ENCODE data around the gene DND1.

DNA sequence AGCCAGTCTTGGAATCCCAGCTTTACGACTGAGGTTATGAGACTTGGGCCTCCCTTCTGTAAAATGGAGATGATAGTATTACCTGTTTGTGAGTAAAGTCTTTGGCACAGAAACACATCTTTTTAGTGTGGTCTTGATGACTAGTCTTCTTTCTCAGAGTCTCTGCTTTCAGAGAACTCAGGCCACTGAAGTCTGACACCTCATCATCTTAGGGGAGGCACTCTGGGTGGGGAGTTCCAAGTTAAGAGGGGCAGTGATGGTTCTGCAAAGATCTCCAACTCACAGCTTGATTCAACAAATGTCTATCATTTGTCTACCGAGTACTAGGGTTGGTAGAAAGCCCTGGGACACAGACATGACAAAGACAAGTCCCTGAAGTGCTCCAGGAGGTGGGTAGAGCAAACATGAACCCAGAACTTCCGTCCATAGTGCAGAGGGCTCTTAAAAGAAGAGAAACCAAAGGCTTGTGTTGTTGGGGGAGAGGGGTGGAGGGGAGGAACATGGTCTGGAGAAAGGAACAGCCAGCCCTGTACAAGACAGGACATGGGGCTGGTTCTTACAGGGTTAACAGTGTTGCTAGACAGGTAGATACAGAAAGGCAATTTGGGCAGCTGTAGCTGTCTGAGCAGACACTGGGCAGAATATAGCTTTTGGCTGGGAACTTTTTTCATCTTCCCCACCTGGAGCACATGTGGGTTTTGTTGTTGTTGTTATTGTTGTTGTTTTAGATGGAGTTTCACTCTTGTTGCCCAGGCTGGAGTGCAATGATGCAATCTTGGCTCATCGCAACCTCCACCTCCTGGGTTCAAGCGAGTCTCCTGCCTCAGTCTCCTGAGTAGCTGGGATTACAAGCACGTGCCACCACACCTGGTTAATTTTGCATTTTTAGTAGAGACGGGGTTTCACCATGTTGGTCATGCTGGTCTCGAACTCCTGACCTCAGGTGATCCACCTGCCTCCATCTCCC is 37.8 kb downstream of the DND1 start:
- no peak for TF ChIP-seq KDM5A (IDR thresholded peaks at IDR 0.05)
- no peak for TF ChIP-seq POLR2A (IDR thresholded peaks at IDR 0.05; ENCODE audit: low read length)
- TF ChIP-seq, protein P1, sequence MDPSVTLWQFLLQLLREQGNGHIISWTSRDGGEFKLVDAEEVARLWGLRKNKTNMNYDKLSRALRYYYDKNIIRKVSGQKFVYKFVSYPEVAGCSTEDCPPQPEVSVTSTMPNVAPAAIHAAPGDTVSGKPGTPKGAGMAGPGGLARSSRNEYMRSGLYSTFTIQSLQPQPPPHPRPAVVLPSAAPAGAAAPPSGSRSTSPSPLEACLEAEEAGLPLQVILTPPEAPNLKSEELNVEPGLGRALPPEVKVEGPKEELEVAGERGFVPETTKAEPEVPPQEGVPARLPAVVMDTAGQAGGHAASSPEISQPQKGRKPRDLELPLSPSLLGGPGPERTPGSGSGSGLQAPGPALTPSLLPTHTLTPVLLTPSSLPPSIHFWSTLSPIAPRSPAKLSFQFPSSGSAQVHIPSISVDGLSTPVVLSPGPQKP (IDR thresholded peaks at IDR 0.05; ENCODE audit: low read depth, low read length): no peak
- TF ChIP-seq MAZ (IDR thresholded peaks at IDR 0.05; ENCODE audit: borderline replicate concordance, low read depth, low read length): no peak
- TF ChIP-seq, protein P2, sequence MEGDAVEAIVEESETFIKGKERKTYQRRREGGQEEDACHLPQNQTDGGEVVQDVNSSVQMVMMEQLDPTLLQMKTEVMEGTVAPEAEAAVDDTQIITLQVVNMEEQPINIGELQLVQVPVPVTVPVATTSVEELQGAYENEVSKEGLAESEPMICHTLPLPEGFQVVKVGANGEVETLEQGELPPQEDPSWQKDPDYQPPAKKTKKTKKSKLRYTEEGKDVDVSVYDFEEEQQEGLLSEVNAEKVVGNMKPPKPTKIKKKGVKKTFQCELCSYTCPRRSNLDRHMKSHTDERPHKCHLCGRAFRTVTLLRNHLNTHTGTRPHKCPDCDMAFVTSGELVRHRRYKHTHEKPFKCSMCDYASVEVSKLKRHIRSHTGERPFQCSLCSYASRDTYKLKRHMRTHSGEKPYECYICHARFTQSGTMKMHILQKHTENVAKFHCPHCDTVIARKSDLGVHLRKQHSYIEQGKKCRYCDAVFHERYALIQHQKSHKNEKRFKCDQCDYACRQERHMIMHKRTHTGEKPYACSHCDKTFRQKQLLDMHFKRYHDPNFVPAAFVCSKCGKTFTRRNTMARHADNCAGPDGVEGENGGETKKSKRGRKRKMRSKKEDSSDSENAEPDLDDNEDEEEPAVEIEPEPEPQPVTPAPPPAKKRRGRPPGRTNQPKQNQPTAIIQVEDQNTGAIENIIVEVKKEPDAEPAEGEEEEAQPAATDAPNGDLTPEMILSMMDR (IDR thresholded peaks at IDR 0.05): no peak
- TF ChIP-seq BHLHE40 (IDR thresholded peaks at IDR 0.05; ENCODE audit: low read depth, low read length): no peak
- TF ChIP-seq, protein P3, sequence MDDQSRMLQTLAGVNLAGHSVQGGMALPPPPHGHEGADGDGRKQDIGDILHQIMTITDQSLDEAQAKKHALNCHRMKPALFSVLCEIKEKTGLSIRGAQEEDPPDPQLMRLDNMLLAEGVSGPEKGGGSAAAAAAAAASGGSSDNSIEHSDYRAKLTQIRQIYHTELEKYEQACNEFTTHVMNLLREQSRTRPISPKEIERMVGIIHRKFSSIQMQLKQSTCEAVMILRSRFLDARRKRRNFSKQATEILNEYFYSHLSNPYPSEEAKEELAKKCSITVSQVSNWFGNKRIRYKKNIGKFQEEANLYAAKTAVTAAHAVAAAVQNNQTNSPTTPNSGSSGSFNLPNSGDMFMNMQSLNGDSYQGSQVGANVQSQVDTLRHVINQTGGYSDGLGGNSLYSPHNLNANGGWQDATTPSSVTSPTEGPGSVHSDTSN (IDR thresholded peaks at IDR 0.05): no peak
- TF ChIP-seq CBX8 (IDR thresholded peaks at IDR 0.05): no peak

Data from A549 (cell line).